Central memory CD8-positive, alpha-beta T cell (primary cell): ENCODE results near the gene CARMIL1.
A peak's percentile ranks its signal among the peaks of the same experiment; 100 is the strongest.
"Not testable (repeated sequence)": the region's sequence is repeated elsewhere in the genome, so short reads cannot be mapped to it uniquely, and the experiment has no call there.

Experiments used
- ATAC-seq: fragments of 150-1000 bp; cut with Tn5 transposase; replicated peaks from 2 replicates; pipeline ENCODE4 v1.10.0; 2022; ENCODE audit warnings: mild to moderate bottlenecking, moderate FRiP score, moderate number of reproducible peaks; ENCODE audit not compliant: poor library complexity, severe bottlenecking; ENCODE audit errors: extremely low read depth
- DNase-seq, 2 donors: peaks; one replicate each; pipeline ENCODE4 v3.0.0; 2021; ENCODE audit warnings: low spot score in 2 of 2
- H3K27ac Mint-ChIP-seq: one replicate; pipeline ENCODE4 v1.8.0; 2022; ENCODE audit warnings: low read depth, mild to moderate bottlenecking, moderate library complexity, mixed read lengths
- H3K27me3 Mint-ChIP-seq: one replicate; pipeline ENCODE4 v1.8.0; 2022; ENCODE audit warnings: mixed read lengths
- H3K36me3 Mint-ChIP-seq: one replicate; pipeline ENCODE4 v1.8.0; 2022; ENCODE audit warnings: mild to moderate bottlenecking, moderate library complexity, mixed read lengths; ENCODE audit not compliant: insufficient read depth
- H3K4me1 Mint-ChIP-seq: one replicate; pipeline ENCODE4 v1.8.0; 2022; ENCODE audit warnings: mixed read lengths
- H3K4me3 Mint-ChIP-seq: one replicate; pipeline ENCODE4 v1.8.0; 2022; ENCODE audit warnings: mild to moderate bottlenecking, moderate library complexity, mixed read lengths
- H3K9me3 Mint-ChIP-seq: one replicate; pipeline ENCODE4 v1.8.0; 2022; ENCODE audit warnings: mixed read lengths

CARMIL1 gene

GRCh38 chr6:25280344-25281074, 1.3 kb downstream of the CARMIL1 start:
- Mint-ChIP-seq H3K4me1 (peaks cover 36% of the 10 kb centered on the region), H3K9me3 (no peaks in the 10 kb centered on the region), H3K27ac (peak overlapping the region; percentile 11), H3K36me3 (peaks cover 8% of the 10 kb centered on the region), H3K4me3 (peak overlapping the region; percentile 84), H3K27me3 (no peaks in the 10 kb centered on the region)
- DNase-seq (no peak), ATAC-seq (no peak)

- Mint-ChIP-seq H3K27ac (no peak overlapping the region), H3K36me3 (no peaks in the 10 kb centered on the region), H3K9me3 (no peaks in the 10 kb centered on the region), H3K4me3 (no peak overlapping the region), H3K27me3 (no peaks in the 10 kb centered on the region), H3K4me1 (peaks cover 12% of the 10 kb centered on the region)
- DNase-seq: no peak
- ATAC-seq: no peak
Measured at GRCh38 chr6:25286891-25287290, 7.7 kb downstream of the CARMIL1 start.

- no peaks in the 10 kb centered on the region for H3K27me3 Mint-ChIP-seq
- DNase-seq: no peak
- H3K27ac Mint-ChIP-seq: no peak overlapping the region
- H3K9me3 Mint-ChIP-seq: no peaks in the 10 kb centered on the region
- ATAC-seq: no peak
- H3K4me1 Mint-ChIP-seq: peaks cover 3% of the 10 kb centered on the region
- H3K4me3 Mint-ChIP-seq: no peak overlapping the region
- H3K36me3 Mint-ChIP-seq: no peaks in the 10 kb centered on the region
Measured at GRCh38 chr6:25287941-25288340, 8.8 kb downstream of the CARMIL1 start.

- H3K36me3 Mint-ChIP-seq: no peaks in the 10 kb centered on the region
- ATAC-seq (no peak), DNase-seq (no peak)
- H3K27me3 Mint-ChIP-seq: no peaks in the 10 kb centered on the region
- no peak overlapping the region for H3K27ac Mint-ChIP-seq
- H3K4me3 Mint-ChIP-seq: no peak overlapping the region
- H3K9me3 Mint-ChIP-seq: no peaks in the 10 kb centered on the region
- H3K4me1 Mint-ChIP-seq: no peaks in the 10 kb centered on the region
Measured at GRCh38 chr6:25288518-25288917, 9.3 kb downstream of the CARMIL1 start.

- no peak overlapping the region for H3K4me3 Mint-ChIP-seq
- no peak overlapping the region for H3K27ac Mint-ChIP-seq
- no peaks in the 10 kb centered on the region for H3K4me1 Mint-ChIP-seq
- DNase-seq (no peak), ATAC-seq (no peak)
- no peaks in the 10 kb centered on the region for H3K9me3 Mint-ChIP-seq
- no peaks in the 10 kb centered on the region for H3K36me3 Mint-ChIP-seq
- no peaks in the 10 kb centered on the region for H3K27me3 Mint-ChIP-seq
Measured at GRCh38 chr6:25290306-25291060, 11.3 kb downstream of the CARMIL1 start.

GRCh38 chr6:25292384-25292783, 13.2 kb downstream of the CARMIL1 start:
- no peak for ATAC-seq
- no peak for DNase-seq
- Mint-ChIP-seq H3K27me3 (no peaks in the 10 kb centered on the region), H3K9me3 (no peaks in the 10 kb centered on the region), H3K36me3 (no peaks in the 10 kb centered on the region), H3K4me1 (no peaks in the 10 kb centered on the region), H3K27ac (no peak overlapping the region), H3K4me3 (no peak overlapping the region)

GRCh38 chr6:25295651-25296050, 16.5 kb downstream of the CARMIL1 start:
- peaks cover 2% of the 10 kb centered on the region for H3K36me3 Mint-ChIP-seq
- no peaks in the 10 kb centered on the region for H3K4me1 Mint-ChIP-seq
- H3K27me3 Mint-ChIP-seq: no peaks in the 10 kb centered on the region
- H3K9me3 Mint-ChIP-seq: no peaks in the 10 kb centered on the region
- H3K27ac Mint-ChIP-seq: no peak overlapping the region
- H3K4me3 Mint-ChIP-seq: no peak overlapping the region
- DNase-seq (no peak), ATAC-seq (no peak)

GRCh38 chr6:25296217-25296905, 17.2 kb downstream of the CARMIL1 start:
- DNase-seq (no peak), ATAC-seq (no peak)
- Mint-ChIP-seq H3K36me3 (peaks cover 2% of the 10 kb centered on the region), H3K27me3 (no peaks in the 10 kb centered on the region), H3K4me1 (no peaks in the 10 kb centered on the region), H3K9me3 (no peaks in the 10 kb centered on the region), H3K27ac (no peak overlapping the region), H3K4me3 (no peak overlapping the region)

GRCh38 chr6:25297039-25297441, 17.9 kb downstream of the CARMIL1 start:
- ATAC-seq (no peak), DNase-seq (no peak)
- peaks cover 2% of the 10 kb centered on the region for H3K36me3 Mint-ChIP-seq
- H3K27me3 Mint-ChIP-seq: no peaks in the 10 kb centered on the region
- H3K4me1 Mint-ChIP-seq: no peaks in the 10 kb centered on the region
- H3K9me3 Mint-ChIP-seq: no peaks in the 10 kb centered on the region
- H3K27ac Mint-ChIP-seq: no peak overlapping the region
- H3K4me3 Mint-ChIP-seq: no peak overlapping the region

- no peaks in the 10 kb centered on the region for H3K4me1 Mint-ChIP-seq
Measured at GRCh38 chr6:25297823-25298522, 18.8 kb downstream of the CARMIL1 start.

GRCh38 chr6:25298523-25298865, 19.3 kb downstream of the CARMIL1 start:
- not testable (repeated sequence) for H3K4me1 Mint-ChIP-seq, H3K4me3 Mint-ChIP-seq

More at GRCh38 chr6:25297823-25298522, 18.8 kb downstream of the CARMIL1 start:
- H3K27me3 Mint-ChIP-seq: no peaks in the 10 kb centered on the region
- no peak for ATAC-seq
- no peak overlapping the region for H3K4me3 Mint-ChIP-seq
- H3K27ac Mint-ChIP-seq: no peak overlapping the region
- no peak for DNase-seq
- peaks cover 2% of the 10 kb centered on the region for H3K36me3 Mint-ChIP-seq
- no peaks in the 10 kb centered on the region for H3K9me3 Mint-ChIP-seq

GRCh38 chr6:25301362-25301761, 22.2 kb downstream of the CARMIL1 start:
- ATAC-seq (no peak), DNase-seq (no peak)
- Mint-ChIP-seq H3K36me3 (peaks cover 2% of the 10 kb centered on the region), H3K4me1 (no peaks in the 10 kb centered on the region), H3K4me3 (no peak overlapping the region), H3K9me3 (no peaks in the 10 kb centered on the region), H3K27me3 (no peaks in the 10 kb centered on the region), H3K27ac (no peak overlapping the region)

More at GRCh38 chr6:25298523-25298865, 19.3 kb downstream of the CARMIL1 start:
- H3K27me3 Mint-ChIP-seq, H3K36me3 Mint-ChIP-seq, DNase-seq, H3K27ac Mint-ChIP-seq, ATAC-seq, H3K9me3 Mint-ChIP-seq: not testable (repeated sequence)
